Epithelial cell of proximal tubule (primary cell): ENCODE measurements around the gene RNF126. TPM values are rescaled to one million over a fixed set of nuclear protein-coding genes. Genes with fewer than 3 reads are reported as not detected.
"Not testable (repeated sequence)": the region's sequence is repeated elsewhere in the genome, so short reads cannot be mapped to it uniquely, and the experiment has no call there.

Experiments
- DNase-seq: peaks from one replicate; pipeline ENCODE4 v3.0.0-alpha.2; 2011; ENCODE audit warnings: low read depth
- H3K4me3 ChIP-seq: 2 replicates; pipeline ENCODE4 v1.5.1; 2011; ENCODE audit warnings: low read depth, mild to moderate bottlenecking, low read length
- total RNA-seq: library from RNA; depleted of rRNA; stranded (reverse); fragments of >200 nt; gene quantifications from 2 replicates; pipeline ENCODE4 v1.2.3, GENCODE V29; 2015
- TF ChIP-seq, protein P1 (sequence below): conservative IDR thresholded peaks from 2 replicates; pipeline ENCODE4 v1.5.1; 2012; ENCODE audit warnings: low read depth, mild to moderate bottlenecking, low read length

The RNF126 gene
- total RNA-seq, 1 donor from 2014 or later, result 102 TPM

- TF ChIP-seq, protein P1, sequence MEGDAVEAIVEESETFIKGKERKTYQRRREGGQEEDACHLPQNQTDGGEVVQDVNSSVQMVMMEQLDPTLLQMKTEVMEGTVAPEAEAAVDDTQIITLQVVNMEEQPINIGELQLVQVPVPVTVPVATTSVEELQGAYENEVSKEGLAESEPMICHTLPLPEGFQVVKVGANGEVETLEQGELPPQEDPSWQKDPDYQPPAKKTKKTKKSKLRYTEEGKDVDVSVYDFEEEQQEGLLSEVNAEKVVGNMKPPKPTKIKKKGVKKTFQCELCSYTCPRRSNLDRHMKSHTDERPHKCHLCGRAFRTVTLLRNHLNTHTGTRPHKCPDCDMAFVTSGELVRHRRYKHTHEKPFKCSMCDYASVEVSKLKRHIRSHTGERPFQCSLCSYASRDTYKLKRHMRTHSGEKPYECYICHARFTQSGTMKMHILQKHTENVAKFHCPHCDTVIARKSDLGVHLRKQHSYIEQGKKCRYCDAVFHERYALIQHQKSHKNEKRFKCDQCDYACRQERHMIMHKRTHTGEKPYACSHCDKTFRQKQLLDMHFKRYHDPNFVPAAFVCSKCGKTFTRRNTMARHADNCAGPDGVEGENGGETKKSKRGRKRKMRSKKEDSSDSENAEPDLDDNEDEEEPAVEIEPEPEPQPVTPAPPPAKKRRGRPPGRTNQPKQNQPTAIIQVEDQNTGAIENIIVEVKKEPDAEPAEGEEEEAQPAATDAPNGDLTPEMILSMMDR, result no peak
- no peak overlapping the region for H3K4me3 ChIP-seq
- DNase-seq, result no peak
These were observed 37.8 kb downstream of the RNF126 start for GRCh38 chr19:625257-625656.

DNA sequence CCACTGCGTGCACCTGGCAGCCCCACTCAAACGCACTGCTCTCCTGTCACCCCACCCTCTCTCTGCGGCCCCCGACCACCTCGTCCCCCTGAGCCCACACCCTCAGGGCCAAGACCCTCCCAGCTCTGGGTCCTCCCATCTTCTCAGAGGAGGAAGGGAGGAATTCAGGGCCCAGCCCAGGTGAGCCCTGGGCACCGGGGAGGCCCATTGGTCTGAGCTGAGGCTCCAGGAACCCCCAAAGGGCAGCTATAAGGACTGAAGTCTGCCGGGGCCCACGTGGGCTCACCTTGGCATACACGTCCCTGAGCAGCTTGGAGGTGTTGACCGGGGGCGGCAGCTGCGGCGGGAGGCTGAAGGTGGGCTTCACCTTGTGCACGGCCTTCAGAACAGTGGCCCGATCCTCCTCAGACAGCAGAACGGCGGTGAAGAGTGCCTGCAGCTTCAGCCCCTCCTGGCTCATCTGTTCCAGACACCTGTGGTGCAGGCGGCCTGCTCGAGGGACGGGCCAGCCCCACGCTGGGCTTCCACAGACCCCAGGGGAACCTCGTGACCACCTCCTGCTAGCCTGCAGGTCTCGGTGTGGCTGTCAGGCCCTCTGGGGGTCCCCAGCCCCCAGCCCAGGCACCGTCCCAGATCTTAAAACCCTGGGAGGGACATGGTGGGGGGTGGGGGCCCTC is 38.4 kb downstream of the RNF126 start:
- TF ChIP-seq, protein P1, result no peak
- no peak overlapping the region for H3K4me3 ChIP-seq
- no peak for DNase-seq

DNA sequence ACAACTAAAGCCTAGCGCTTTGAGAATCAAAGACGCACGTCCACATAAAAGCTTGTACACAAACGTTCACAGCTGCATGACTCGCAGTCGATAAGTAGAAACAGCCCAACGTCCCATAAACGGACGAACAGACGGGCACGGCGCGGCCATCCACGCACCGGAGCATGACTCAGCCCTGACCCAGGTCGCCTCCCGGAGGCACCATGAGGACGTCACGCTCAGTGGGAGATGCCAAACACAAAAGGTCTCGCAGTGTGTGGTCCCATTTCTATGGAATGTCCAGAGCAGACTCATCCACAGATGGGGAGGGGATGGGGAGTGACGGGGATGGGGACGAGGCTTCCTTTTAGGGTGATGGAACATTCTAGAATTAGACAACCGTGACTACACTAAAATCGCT is 39.0 kb downstream of the RNF126 start:
- TF ChIP-seq, protein P1, result no peak
- no peak overlapping the region for H3K4me3 ChIP-seq
- DNase-seq, result no peak

- no peak for DNase-seq
- TF ChIP-seq, protein P1, result no peak
- no peak overlapping the region for H3K4me3 ChIP-seq
These were observed 39.7 kb downstream of the RNF126 start for GRCh38 chr19:623175-623916.

DNA sequence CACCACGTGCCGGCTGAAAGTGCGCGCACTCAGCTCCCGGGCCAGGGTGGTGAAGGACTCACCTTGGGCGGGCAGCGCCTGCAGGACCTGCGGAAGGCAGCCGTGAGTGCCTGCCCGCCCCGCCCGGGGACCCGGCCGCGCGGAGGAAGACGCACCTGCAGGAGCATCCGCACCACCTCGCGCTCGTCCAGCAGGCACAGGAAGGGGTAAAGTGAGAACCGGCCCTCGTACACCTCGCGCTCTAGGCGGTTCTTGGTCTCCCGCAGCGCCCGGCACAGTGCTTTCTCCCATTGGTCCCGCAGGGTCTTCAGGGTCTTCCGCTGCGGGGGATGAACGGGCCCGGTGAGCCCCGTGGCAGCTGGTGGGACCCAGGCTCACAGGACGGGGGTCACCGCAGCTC is 40.3 kb downstream of the RNF126 start:
- TF ChIP-seq, protein P1, result no peak
- H3K4me3 ChIP-seq, result no peak overlapping the region
- DNase-seq, result no peak

DNA sequence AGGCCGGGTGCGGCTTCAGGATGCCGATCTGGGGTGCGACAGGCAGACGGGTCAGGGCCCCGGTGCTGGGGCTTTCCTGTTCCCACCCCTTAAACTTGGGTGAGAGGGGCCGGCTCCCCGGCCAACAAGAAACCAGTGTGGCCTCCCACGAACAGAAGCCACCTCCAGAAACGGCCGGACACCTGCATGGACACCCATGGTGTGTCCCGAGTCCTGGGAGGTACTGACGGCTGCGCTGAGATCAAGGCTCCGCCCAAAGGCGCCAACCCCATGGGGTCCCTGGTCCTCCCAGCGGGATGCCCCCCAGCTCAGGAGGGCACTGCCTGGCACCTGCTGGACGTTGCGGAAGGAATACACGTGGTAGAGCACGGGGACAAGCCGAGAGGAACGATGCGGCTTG is 41.2 kb downstream of the RNF126 start:
- no peak for DNase-seq
- H3K4me3 ChIP-seq, result no peak overlapping the region
- TF ChIP-seq, protein P1, result no peak

- not testable (repeated sequence) for DNase-seq, H3K4me3 ChIP-seq
These were observed 41.8 kb downstream of the RNF126 start for GRCh38 chr19:621191-621590.
